AG10803 (cell line): ENCODE results near the gene DUOXA1.
"Not testable (repeated sequence)": the region's sequence is repeated elsewhere in the genome, so short reads cannot be mapped to it uniquely, and the experiment has no call there.

Experiments
- DNase-seq: peaks from one replicate; pipeline ENCODE4 v3.0.0; 2010; ENCODE audit warnings: low read depth
- H3K4me3 ChIP-seq: 2 replicates; pipeline ENCODE4 v1.5.1; 2011; ENCODE audit warnings: mild to moderate bottlenecking, low read length, control low read depth
- TF ChIP-seq, protein P1 (sequence below): conservative IDR thresholded peaks from 2 replicates; pipeline ENCODE4 v1.5.1; 2011; ENCODE audit warnings: mild to moderate bottlenecking, low read length, control low read depth, inconsistent platforms

The DUOXA1 gene

DNA sequence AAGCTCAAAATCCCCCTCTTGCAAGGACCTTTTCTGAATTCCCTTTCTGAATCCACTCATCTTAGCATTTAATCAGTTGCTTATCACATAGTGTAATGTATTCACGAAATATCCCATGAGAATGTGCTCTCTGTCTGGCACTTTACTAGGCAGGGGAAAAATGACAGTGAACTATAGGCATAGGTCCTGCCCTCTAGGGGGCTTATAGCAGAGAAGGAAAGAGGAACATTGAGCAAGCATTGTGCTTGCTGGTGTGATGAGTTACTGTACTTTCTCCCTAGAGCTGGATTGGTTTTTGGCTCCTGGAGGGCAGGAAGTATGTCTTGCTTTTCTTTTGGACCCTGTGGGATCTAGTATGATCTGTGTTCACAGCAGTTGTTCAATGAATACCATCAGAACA, 42.2 kb downstream of the DUOXA1 start:
- no peak overlapping the region for H3K4me3 ChIP-seq
- no peak for DNase-seq
- TF ChIP-seq, protein P1, sequence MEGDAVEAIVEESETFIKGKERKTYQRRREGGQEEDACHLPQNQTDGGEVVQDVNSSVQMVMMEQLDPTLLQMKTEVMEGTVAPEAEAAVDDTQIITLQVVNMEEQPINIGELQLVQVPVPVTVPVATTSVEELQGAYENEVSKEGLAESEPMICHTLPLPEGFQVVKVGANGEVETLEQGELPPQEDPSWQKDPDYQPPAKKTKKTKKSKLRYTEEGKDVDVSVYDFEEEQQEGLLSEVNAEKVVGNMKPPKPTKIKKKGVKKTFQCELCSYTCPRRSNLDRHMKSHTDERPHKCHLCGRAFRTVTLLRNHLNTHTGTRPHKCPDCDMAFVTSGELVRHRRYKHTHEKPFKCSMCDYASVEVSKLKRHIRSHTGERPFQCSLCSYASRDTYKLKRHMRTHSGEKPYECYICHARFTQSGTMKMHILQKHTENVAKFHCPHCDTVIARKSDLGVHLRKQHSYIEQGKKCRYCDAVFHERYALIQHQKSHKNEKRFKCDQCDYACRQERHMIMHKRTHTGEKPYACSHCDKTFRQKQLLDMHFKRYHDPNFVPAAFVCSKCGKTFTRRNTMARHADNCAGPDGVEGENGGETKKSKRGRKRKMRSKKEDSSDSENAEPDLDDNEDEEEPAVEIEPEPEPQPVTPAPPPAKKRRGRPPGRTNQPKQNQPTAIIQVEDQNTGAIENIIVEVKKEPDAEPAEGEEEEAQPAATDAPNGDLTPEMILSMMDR = no peak

DNA sequence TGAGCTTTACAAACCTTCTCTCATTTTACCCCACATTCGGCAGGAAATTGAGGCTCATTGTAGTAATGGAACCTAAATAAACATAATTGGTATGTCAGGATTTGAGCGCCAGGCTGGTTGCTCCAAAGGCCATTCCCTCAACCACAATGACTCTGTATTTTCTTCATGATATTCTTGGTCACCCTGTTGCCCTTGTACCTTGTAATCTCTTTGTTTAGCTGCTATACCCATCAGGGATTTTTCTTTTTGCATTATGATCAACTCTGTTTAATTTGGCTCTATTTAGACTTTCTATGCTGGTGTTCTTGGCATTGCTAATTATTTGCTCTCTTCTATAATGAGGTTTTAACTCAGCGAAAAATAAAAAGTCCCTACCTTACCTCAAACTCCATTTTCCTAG, 45.5 kb downstream of the DUOXA1 start:
- TF ChIP-seq, protein P1 = no peak
- no peak overlapping the region for H3K4me3 ChIP-seq
- no peak for DNase-seq

DNA sequence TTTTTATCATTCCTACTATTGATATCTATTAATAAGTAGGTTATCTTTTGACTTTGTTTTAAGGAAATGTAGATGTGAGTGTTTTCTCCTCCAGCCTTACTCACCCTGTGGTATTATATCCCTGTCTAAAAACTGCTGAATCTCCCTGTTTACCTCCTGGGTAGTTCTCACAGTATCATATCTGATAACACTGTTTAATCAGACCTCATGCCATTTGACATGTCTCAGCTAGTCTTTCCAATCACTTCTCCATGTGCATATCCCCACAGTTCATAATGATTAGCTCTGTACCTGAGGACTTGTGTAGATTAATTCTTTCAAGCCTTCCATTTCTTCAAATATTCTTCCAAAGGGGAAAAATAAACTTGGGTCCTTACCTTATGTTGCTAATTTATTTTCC, 46.5 kb downstream of the DUOXA1 start:
- DNase-seq = no peak

DNA sequence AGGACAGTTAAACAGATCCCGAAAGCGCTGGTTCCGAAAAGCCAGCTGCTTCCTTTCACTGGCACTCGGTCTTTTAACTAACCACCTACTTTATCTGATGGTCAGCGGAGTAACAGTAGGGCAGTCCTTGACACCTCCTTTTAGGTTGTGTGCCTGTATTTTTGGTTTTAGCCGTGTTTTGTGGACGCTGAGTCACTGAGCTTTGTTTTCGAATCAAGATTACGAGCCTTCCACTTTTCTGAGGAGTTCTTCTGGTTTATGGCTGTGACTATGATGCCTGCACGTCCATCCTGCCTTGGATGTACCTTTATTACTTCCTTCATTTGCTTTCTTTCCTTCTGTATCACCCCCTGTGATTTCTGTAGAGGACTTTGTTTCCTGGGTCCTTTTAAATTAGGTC, 47.3 kb downstream of the DUOXA1 start:
- not testable (repeated sequence) for DNase-seq, H3K4me3 ChIP-seq

More for the DNA sequence above, 46.5 kb downstream of the DUOXA1 start:
- TF ChIP-seq, protein P1 = no peak
- H3K4me3 ChIP-seq = no peak overlapping the region

DNA sequence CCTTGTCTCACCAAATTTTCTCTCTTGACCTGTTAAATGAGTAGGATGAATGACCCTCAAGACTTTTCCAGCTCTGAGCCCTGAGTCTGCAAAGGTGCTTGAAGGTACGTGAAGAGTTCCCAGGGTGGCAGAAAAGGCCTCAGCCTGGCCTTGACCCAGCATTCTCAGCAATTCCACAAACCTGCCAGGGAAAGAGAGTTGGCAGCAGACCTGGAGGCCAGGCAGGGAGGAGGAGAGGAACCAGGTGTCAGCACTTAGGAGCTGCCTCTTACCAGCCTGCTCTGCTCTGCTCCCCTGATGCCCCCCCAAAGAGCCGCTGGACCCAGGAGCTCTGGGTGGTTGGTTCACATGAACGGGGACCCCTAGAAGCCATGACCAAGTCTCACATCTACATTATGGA, 49.1 kb downstream of the DUOXA1 start:
- H3K4me3 ChIP-seq, DNase-seq: not testable (repeated sequence)

DNA sequence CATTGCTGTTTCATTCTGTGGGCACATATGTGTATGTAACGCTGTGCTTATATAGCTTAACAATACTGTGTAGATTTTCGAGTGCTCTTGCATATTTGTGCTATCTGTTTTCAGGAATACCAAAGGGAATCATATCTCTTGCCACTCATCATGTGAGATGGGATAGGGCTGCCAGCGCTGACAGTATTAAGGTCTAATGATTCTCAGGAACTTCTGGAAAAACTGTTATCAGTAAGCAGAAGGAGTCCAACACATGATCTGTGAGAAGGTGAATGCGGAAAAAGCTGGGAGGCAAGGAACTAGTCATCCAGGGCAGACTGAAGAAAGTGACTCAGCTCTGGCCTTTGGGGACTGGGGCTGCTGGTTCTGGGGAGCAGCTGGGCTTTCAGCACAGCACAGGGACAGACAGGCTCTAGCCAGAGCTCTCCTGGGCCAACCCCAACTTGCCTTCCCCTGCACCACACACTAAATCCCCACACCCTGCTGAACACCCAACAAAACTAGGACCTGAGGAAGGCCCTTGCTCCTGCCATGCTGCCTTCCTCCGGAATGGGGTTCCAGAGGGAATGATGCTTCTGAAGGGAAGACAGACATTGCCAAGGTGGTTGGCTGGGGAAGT, 49.9 kb downstream of the DUOXA1 start:
- not testable (repeated sequence) for H3K4me3 ChIP-seq, DNase-seq

DNA sequence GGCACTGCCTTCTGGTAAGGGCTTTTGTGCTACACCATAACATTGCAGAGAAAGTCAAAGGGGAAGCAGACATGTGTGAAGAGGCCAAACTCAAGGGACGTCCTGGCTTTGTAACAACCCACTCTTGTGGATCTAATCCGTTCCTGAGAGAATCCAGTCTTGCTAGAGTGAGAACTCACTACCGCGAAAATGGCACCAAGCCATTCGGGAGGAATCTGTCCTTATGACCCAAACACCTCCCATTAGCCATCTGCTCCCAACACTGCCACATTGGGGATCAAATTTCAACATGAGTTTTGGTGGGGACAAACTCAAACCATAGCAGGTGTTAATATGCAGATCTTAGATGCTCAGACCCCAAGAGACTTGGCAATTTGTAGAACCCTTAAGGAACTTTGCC, 50.5 kb downstream of the DUOXA1 start:
- not testable (repeated sequence) for DNase-seq, H3K4me3 ChIP-seq

DNA sequence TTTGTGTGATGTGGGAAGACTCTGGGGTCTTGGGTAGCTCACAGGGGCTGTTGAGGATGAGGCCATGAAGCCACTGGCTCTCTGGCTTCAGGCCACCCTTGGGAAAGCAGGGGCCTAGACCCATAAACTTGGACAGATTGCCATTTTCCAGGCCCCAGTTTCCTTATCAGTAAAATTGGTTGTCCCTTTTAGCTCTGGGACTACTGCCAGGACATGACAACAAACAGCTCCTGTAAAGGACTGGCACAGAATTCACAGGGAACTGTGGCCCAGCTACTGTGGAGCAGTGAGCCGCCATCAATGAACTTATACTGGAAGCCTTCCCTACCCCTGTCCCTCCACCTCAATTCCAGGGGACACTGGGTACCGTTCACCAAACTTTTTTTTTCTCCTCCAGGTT, 52.3 kb downstream of the DUOXA1 start:
- H3K4me3 ChIP-seq, DNase-seq: not testable (repeated sequence)

DNA sequence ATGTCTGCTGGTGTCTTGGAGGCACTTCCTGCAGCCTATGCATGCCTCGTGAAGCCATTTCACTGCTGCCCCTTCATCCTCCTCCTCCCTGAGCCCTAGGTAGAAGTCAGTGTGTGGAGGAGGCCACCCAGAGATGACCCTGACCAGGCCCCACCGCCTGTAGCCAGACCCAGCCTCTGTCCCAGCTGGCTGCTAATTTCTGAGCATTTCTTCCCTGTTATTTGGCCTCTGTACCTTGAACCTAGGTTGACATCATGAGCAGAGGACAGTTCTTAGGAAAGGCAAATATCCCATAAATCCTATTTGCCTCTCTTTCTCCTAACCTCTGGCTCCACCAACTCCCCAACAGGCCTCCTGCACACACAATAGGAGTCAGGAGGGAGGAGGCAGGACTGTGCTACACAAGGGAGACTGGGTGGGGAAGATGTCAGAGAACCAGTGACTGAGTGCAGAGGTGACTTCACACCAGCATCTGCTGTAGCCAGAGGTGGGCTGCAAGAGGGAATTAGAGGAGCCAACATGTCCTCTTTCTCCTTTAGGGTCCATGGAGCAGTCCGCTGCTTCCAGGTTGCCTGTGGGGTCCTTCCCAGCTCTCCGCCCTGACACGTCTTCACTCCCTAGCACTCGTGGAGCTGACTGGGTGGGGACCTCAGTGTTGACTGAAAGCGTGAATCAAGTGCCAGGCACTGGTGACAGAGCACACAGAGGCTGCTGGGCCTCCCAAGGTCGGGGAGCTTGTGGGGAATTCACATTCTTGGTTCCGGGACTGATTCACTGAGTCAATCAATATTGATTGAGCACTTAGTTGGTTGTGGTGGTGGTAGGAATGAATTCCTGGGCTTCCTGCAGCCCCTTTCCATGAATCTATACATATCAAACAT, 54.0 kb downstream of the DUOXA1 start:
- DNase-seq, H3K4me3 ChIP-seq: not testable (repeated sequence)

DNA sequence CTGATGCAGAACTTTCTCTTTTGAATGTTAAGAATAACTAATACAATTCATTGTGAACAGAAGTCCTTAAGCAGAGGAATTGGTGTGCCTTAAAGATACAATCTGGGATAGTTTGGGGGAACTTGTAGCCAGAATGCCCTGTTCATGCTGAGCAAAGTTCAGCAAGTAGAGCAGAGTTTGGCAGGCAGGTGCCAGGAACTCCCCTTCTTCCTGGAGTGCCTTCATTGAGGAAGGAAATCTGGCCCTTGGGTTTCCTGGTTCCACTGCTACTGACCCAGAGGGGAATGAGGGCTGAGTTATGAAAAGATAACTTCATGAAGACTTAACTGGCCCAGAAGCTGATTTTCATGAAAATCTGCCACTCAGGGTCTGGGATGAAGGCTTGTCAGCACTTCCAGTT, 56.1 kb downstream of the DUOXA1 start:
- H3K4me3 ChIP-seq, DNase-seq: not testable (repeated sequence)

DNA sequence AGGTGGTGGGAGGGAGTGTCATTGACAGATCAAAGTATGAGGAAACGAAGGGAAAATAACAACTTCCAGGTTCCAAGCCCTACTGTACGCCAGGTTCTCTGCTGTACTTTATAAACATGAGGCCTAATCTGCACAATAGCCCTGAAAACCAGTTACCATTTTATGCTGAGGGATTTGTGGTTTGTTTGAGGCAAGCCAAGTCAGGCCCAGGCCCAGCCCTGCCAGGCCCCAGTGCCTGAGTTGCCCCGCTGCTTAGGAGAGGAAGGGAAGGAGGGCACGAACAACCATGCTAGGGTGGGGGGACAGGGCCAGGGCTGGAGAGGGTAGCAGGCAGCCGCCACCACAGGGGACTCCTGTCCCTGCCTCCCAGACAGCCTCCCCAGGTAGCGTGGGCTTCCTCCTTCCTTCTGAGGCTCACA, 59.7 kb downstream of the DUOXA1 start:
- DNase-seq, H3K4me3 ChIP-seq: not testable (repeated sequence)
